Suppressor macrophage treated with lipopolysaccharide for 4 hours (primary cell): ENCODE measurements around the gene UQCRC2.
"Not testable (repeated sequence)": the region's sequence is repeated elsewhere in the genome, so short reads cannot be mapped to it uniquely, and the experiment has no call there.

Source experiments
- DNase-seq: peaks from one replicate; pipeline ENCODE4 v3.0.0-alpha.2; 2020

Gene UQCRC2

DNA sequence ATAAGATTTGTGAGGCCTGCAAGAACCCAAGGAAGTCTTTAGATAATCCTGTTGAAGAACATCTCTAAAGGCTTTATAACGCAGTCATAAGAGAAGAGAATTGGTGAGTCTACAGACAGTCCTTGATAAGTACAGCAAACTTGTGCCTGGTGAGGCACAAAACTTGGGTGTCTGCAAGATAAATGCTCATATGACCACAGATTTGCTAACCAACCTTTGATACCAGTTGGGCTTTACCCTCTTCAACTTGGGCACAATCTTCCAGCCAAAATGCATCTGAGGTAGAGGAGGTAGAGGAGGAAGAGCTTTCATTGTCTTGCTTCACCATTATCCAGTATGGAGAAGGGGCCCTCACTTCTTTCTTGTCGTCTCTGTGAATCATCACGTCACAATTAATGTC, 30.9 kb downstream of the UQCRC2 start:
- DNase-seq: no peak

GRCh38 chr16:21985524-21985923, 32.4 kb downstream of the UQCRC2 start:
- DNase-seq: no peak

- DNase-seq: no peak
These were observed 33.6 kb downstream of the UQCRC2 start for GRCh38 chr16:21986692-21987246.

DNA sequence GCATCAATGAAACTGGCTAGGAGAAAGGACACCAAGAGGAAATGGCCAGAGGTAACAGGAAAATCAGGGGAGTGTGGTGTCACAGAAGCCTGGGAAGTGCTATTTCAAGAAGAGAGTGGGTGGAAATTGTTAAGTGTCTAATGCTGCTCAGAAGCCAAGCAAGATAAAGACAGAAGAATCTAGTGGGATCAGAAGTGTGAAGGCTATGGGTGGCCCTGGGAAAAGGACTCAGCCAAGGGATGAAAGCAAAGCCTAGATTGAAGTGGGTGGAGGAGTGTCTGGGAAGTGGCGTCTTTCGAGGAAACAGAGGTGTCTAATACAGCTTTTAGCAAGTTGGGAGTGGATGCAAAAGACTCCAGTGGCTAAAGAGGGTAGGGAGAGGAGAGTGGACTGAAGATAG, 34.3 kb downstream of the UQCRC2 start:
- DNase-seq: no peak

- no peak for DNase-seq
These were observed 36.0 kb downstream of the UQCRC2 start for GRCh38 chr16:21989133-21989532.

GRCh38 chr16:21989751-21990150, 36.6 kb downstream of the UQCRC2 start:
- DNase-seq: no peak

DNA sequence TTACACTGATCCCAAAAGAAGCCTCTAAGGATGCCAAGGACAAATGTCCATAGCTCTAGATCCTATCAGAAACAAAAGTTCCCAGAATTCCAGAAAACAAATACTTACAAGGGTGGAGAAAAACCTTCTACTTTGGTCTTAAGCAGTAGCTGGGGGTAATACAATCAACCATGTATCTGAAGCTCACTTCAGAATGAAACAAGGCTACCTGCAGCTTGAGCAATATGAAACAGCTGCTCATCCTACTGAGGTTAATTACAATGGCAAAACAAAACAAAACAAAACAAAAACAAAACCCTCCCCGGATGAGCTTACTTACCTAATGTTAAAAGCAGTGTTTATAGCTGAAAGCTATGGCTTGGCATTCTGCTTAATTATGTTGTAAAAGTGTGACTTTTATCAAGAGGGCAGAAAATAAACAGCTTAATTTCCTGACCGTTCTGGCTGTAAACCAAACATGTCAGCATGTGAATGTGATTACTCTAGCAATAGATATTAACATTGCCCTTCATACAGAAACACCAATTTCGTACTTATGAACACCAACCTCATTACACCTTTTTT, 37.3 kb downstream of the UQCRC2 start:
- DNase-seq: no peak

- DNase-seq: no peak
These were observed 38.5 kb downstream of the UQCRC2 start for GRCh38 chr16:21991621-21992020.

GRCh38 chr16:21994856-21995465, 41.8 kb downstream of the UQCRC2 start:
- no peak for DNase-seq

DNA sequence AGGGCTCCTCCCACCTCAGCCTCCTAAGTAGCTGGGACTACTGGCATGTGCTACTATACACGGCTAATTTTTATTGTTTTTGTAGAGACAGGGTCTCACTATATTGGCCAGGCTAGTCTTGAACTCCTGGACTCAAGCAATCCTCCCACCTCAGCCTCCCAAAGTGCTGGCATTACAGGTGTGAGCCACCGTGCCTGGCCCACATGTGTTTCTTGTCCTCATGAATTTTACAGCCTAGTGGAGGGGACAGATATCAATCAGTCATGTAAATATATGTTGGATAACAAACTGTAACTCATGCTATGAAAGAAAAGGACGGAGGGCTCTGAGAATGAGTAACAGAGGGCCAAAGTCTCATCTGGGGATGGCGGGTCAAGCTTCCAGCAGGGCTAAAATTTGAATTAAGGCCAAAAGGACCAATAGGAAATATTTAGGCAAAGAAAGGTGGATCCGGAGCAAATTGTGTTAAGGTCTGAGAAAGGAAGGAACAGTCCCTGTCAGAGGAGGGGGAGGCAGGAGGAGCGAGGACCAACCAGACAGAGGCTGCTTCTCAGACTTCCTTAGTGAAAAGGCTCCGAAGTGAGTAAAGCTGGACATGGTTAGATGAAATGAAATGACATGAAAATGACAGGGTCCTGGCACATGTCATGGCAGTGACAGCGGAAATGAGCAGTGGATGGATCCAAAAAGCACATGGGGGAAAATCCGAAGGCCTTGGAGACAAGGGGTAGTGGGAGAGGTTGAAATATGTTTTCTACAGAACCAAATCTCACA, 43.9 kb downstream of the UQCRC2 start:
- no peak for DNase-seq

GRCh38 chr16:21997697-21998480, 44.7 kb downstream of the UQCRC2 start:
- DNase-seq: no peak

DNA sequence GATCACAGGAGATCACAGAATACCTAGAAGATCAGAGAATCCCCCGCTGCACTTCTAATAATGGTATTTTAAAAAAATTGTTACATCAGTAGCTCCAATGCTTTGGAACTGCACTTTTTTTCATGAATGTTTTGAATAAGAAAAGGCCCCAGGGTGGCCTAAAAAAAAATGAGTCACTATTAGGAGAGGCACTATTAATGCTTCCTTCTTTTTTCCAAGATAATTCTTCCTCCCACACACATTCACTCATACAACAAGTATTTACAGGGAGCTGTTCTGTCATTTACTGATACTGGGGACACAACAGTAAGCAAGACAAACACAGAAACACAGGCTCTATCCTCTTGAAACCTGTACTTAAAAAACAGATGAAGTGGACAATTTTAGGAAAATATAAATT, 48.4 kb downstream of the UQCRC2 start:
- no peak for DNase-seq

DNA sequence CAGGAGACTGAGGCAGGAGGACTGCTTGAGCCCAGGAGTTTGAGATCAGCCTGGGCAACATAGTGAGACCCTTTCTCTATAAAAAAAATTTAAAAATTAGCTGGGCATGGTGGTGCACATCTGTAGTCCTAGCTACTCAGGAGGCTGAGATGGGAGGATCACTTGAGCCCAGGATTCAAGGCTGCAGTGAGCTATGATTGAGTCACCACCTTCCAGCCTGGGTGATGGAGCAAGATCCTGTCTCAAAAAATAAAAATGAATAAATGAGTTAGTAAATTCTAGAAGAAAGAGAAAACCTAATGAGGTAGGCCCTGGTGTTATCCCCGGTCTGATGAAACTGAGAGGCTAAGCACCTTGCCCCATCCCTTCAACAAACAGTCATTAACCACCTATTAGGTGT, 48.9 kb downstream of the UQCRC2 start:
- not testable (repeated sequence) for DNase-seq

- DNase-seq: no peak
These were observed 50.0 kb downstream of the UQCRC2 start for GRCh38 chr16:22003195-22003594.

DNA sequence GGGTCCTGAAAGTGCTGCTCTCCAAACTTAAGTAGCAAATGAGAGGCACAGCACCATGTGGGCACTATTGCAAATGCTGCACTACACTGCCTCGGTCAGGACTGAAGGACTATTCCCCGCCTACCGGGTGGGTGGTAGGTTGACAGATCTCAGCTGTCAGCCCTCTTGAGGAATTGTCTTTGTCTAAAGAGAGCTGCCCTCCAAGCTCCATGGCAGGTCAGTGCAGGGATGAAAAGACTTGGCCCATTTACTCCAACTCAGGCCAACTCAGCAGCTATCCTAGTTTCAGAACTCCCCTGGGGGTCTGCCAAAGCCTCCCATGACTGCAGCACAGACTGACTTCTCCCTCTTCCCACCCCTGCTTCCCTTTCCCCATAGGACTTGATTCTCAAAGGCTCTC, 51.2 kb downstream of the UQCRC2 start:
- DNase-seq: no peak

GRCh38 chr16:22005746-22006145, 52.6 kb downstream of the UQCRC2 start:
- DNase-seq: no peak

DNA sequence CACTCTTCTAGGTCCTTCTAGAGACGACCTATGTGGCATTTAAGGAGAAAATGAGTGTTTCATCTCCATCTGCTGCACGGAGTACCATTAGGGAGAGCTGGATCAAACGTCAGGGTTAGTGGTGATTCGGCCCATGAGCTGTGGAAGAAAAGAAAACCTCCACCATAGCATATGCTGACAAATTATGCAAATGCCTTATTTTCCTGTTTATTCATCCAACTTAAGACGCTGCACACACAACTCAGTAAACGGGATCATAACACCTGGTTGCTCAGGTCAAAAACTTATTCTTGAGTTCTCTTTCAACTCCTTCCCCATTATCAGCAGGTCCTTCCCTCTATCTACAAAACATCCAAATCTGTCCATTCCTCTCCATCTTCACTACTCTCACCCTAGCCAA, 53.5 kb downstream of the UQCRC2 start:
- DNase-seq: no peak

DNA sequence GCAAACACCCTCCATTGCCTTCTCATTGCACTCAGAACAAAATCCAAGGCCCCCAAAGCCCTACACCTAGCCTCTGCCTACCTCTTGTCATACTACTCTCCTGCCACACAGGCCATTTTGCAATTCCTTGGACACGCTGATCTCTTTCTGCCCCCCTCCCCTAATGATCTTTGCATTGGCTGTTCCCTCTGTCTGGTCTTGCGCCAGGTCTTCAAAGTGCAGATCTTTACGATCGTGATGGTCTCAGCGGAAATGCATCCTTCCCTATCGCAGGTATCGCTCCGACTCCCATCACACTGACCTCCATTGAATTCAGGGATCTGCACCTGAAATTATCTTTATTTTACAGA, 54.0 kb downstream of the UQCRC2 start:
- DNase-seq: no peak

DNA sequence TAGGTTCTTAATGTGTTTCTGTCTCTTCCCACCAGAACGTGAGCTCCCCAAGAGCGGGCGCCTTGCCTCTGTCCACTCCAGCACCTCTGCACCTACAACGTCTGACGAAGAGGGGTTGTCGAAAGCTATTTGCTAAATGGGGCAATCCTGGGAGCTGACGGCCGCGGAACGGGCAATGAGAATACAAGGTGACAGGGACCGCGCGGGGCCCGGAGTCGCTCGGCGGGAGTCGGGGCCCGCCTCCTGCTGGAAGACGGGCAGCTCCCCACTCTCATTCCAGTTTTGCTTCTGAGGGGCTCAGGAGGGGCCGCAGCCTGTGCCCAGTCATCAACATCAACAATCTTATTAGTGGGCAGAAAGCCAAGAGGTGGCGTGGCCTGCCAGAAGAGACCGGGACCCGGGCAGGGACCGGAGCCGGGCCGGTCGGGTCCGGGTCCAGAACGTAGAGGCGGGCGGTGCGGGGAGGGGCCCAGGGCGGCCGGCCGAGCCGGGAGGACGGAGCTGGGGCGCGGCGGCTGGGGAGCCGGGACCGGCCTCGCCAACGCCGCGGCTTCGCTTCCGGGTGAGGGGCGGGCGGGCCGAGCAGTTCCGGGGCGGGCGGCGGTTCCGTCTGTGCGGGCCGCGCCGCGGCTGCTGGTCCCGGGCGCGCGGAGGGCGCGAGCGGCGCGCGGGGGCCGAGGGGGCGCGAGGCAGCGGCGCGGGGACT, 54.5 kb downstream of the UQCRC2 start, which contains the start of gene MOSMO:
Gene MOSMO, plus strand, starts transcription at position 603 of the 706 bp plus-strand sequence. CDS start 191 bp downstream, outside the sequence.
- DNase-seq: peak; percentile 83

DNA sequence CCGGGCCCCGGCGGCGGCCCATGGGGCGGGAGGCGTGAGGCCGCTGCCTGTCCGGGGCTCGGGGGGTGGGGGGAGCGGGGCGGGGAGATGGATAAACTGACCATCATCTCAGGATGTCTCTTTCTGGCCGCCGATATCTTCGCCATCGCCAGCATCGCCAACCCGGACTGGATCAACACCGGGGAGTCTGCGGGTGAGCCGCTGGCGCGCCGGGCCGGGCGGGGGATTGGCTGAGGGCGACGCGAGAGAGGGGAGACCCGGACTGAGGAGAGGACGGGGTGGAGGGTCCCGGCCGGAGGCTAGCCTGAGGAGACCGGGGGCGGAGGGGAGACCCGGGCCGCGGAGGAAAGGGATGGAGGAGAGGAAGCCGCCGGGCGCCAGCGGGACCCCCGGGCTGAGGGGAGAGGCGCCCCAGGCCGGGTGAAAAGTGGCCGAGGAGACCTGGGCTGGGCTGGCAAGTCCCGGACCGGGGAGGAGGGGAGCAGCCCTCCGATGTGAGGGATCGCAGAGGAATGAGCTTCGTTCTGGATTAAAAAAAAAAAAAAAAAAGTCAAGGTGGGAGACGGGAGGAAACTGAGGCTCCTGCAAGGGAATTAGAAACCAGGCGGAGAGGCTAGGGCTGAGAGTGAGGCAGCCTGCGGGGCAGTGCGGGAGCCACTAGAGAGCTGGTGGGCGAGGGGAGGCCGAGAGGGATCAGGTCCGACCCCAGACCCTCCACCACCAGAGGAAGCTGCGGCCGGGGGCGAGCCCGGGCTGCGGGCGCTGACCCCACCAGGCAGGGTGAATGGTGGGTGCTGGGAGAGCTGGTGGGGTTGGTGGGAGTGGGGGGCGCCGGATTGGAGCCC, 55.3 kb downstream of the UQCRC2 start:
- DNase-seq: no peak

- DNase-seq: no peak
These were observed 57.7 kb downstream of the UQCRC2 start for GRCh38 chr16:22010902-22011301.

GRCh38 chr16:22012241-22012640, 59.1 kb downstream of the UQCRC2 start:
- DNase-seq: no peak
